K562 (cell line): Measurements from ENCODE around the gene PAX5. TPM values are rescaled to one million over a fixed set of nuclear protein-coding genes. Genes with fewer than 3 reads are reported as not detected.

Source experiments
- ATAC-seq: fragments of 200-7000 bp; cut with Tn5 transposase; 3 replicates; pipeline ENCODE4 v1.9.1; 2020; ENCODE audit warnings: moderate library complexity
- BruUV-seq: library from RNA; stranded (reverse); fragments of 400-500 nt; replicated peaks from 2 replicates; lab custom pipeline; 2021; lab: Mats Ljungman, UMichigan
- CTCF ChIA-PET: fragments of 300-600 bp; formaldehyde crosslinking; extraction: SDS; loops from one replicate; lab custom pipeline; 2021; ENCODE audit warnings: low intra/inter-chr PET ratio; lab: Yijun Ruan, JAX
- POLR2A ChIA-PET: fragments of 300-600, 350-650 bp; sonication (Branson Sonifier 250); formaldehyde crosslinking; extraction: SDS; loops from one replicate; lab custom pipeline; 2021; ENCODE audit warnings: antibody characterized with exemption, inconsistent platforms; lab: Yijun Ruan, JAX
- DNase-seq, 4 experiments: peaks; one replicate each; pipeline versions ENCODE4 v3.0.0 to v3.0.0-alpha.2; 2011 to 2018; ENCODE audit warnings: low spot score in 3 of 4, mixed read lengths in 3 of 4; ENCODE audit errors: extremely low read depth in 1 of 4
- FAIRE-seq: peaks from 2 replicates; lab custom pipeline; 2011; peaks lifted over from hg19 to GRCh38; lab: Jason Lieb, UNC
- H2AFZ ChIP-seq: 2 replicates; pipeline ENCODE4 v1.6.0; 2011; ENCODE audit warnings: low read depth, low read length, control low read depth, inconsistent platforms
- H3K27ac ChIP-seq: fragments of 200-600 bp; 3 replicates; pipeline ENCODE4 v1.8.0; 2011; ENCODE audit warnings: low read depth, mild to moderate bottlenecking, control low read depth, inconsistent platforms, low read length, moderate library complexity, mixed read lengths; ENCODE audit errors: extremely low read depth
- H3K27me3 ChIP-seq, 2 experiments: fragments of 300-600 bp in 1 of 2; 2 replicates in 1 of 2; 3 replicates in 1 of 2; pipeline versions ENCODE4 v1.6.0 to v1.8.0; 2011; ENCODE audit warnings: inconsistent platforms in 2 of 2, low read length in 2 of 2, mild to moderate bottlenecking in 1 of 2, mixed read lengths in 1 of 2, moderate library complexity in 1 of 2; ENCODE audit not compliant: control insufficient read depth in 2 of 2, insufficient read depth in 2 of 2
- H3K36me3 ChIP-seq: fragments of 300-600 bp; 3 replicates; pipeline ENCODE4 v1.8.0; 2011; ENCODE audit warnings: mild to moderate bottlenecking, low read length, inconsistent platforms; ENCODE audit not compliant: control insufficient read depth, insufficient read depth
- H3K4me1 ChIP-seq, 2 experiments: fragments of 200-600 bp in 1 of 2; replicated peaks in 1 of 2; 2 replicates in 1 of 2; 3 replicates in 1 of 2; pipeline versions ENCODE4 v1.5.1 to v1.8.0; 2011; ENCODE audit warnings: inconsistent platforms in 2 of 2, low read length in 2 of 2, mild to moderate bottlenecking in 1 of 2, mixed read lengths in 1 of 2, moderate library complexity in 1 of 2; ENCODE audit not compliant: control insufficient read depth in 2 of 2, insufficient read depth in 2 of 2
- H3K4me2 ChIP-seq: 2 replicates; pipeline ENCODE4 v1.6.1; 2011; ENCODE audit warnings: low read length, control low read depth, inconsistent platforms, mixed read lengths; ENCODE audit not compliant: insufficient read depth
- H3K4me3 ChIP-seq: fragments of 200-600 bp; sonication (generic), shearing (Covaris generic); 2 replicates; pipeline ENCODE4 v1.5.1; 2016; ENCODE audit warnings: control low read depth, inconsistent platforms
- H3K79me2 ChIP-seq: fragments of 200-600 bp; 3 replicates; pipeline ENCODE4 v1.8.0; 2011; ENCODE audit warnings: low read length, inconsistent platforms; ENCODE audit not compliant: control insufficient read depth, insufficient read depth
- H3K9ac ChIP-seq, 2 experiments: 2 replicates each; pipeline versions ENCODE4 v1.6.0 to v1.6.1; 2011; ENCODE audit warnings: low read depth in 2 of 2, low read length in 2 of 2, control low read depth in 1 of 2, inconsistent platforms in 1 of 2, mild to moderate bottlenecking in 1 of 2, mixed read lengths in 1 of 2; ENCODE audit not compliant: insufficient read depth in 1 of 2
- H3K9me1 ChIP-seq: one replicate; pipeline ENCODE4 v1.6.0; 2011; ENCODE audit warnings: inconsistent platforms, mild to moderate bottlenecking, low read length, moderate library complexity; ENCODE audit not compliant: control insufficient read depth, insufficient read depth
- H3K9me3 ChIP-seq: replicated peaks from 2 replicates; pipeline ENCODE4 v1.5.1; 2011; ENCODE audit warnings: low read depth, low read length, inconsistent platforms; ENCODE audit not compliant: control insufficient read depth, insufficient read depth
- H4K20me1 ChIP-seq: replicated peaks from 2 replicates; pipeline ENCODE4 v1.6.1; 2011; ENCODE audit warnings: low read length, inconsistent platforms, mixed read lengths; ENCODE audit not compliant: control insufficient read depth, insufficient read depth
- BMI1 ChIP-seq: fragments of 150-350 bp; IDR thresholded peaks from 2 replicates; pipeline ENCODE4 v1.6.1; 2014; ENCODE audit warnings: low read length
- CEBPB ChIP-seq: fragments of 450-650 bp; IDR thresholded peaks from 2 replicates; pipeline ENCODE4 v1.6.1; 2016; ENCODE audit warnings: missing genetic modification characterization, missing compliant biosample characterization
- EP400 ChIP-seq: fragments of 450-650 bp; IDR thresholded peaks from 2 replicates; pipeline ENCODE4 v1.6.1; 2017; ENCODE audit warnings: antibody characterized with exemption, mild to moderate bottlenecking, moderate library complexity
- TOE1 ChIP-seq, 2 experiments: fragments of 450-650 bp in 1 of 2; sonication (generic) in 1 of 2; formaldehyde crosslinking in 1 of 2; IDR thresholded peaks; 2 replicates each; pipeline versions ENCODE4 v1.7.1 to v1.8.0; 2016 to 2022; ENCODE audit warnings: borderline replicate concordance in 2 of 2, mild to moderate bottlenecking in 2 of 2, antibody characterized with exemption in 1 of 2, inconsistent platforms in 1 of 2, low read depth in 1 of 2, missing genetic modification reagents in 1 of 2, moderate library complexity in 1 of 2
- WGBS: fragments of 100-300 bp; shearing (Covaris generic); methylation state at CpG from one replicate; pipeline ENCODE4 v1.1.6; 2016; ENCODE audit warnings: low coverage, mixed read lengths; ENCODE audit not compliant: insufficient coverage; ENCODE audit errors: missing lambda C conversion rate; 5-methylcytosine and 5-hydroxymethylcytosine counted together
- in situ Hi-C: fragments of 300-500 bp; cut with MboI; formaldehyde crosslinking; loops from 4 replicates; pipeline ENCODE4 v1.15.0; 2018; ENCODE audit warnings: inconsistent platforms, mixed read lengths
- intact Hi-C: fragments of 100-400 bp; cut with micrococcal nuclease; formaldehyde crosslinking; loops from 2 replicates; pipeline ENCODE4 v1.14.2; 2022
- polyA plus RNA-seq, 8 experiments: library from polyadenylated mRNA; depleted of rRNA in 4 of 8; stranded (reverse) in 5 of 8; unstranded in 3 of 8; fragments of >200 nt; fragmentation: Nextera tagmentation in 2 of 8; fragmentation: Illumina TruSeq in 1 of 8; extraction: Ambion mirVana in 2 of 8; extraction: Trizol in 1 of 8; gene quantifications; 2 replicates each; pipeline versions ENCODE4 v1.2.1 to v1.2.3, GENCODE V29; 2011 to 2014; ENCODE audit warnings: inconsistent platforms in 1 of 8, missing spikeins in 1 of 8
- total RNA-seq, 7 experiments: library from RNA; depleted of rRNA in 6 of 7; stranded (reverse); fragments of >200 nt in 6 of 7; fragmentation: Illumina TruSeq in 2 of 7; extraction: Trizol in 2 of 7; gene quantifications; 2 replicates each; pipeline versions ENCODE4 v1.2.1 to v1.2.3, GENCODE V29; 2011 to 2021; ENCODE audit warnings: low replicate concordance in 1 of 7
- TF ChIP-seq, protein P1 (sequence below): fragments of 150-350 bp; IDR thresholded peaks from 2 replicates; pipeline ENCODE4 v1.6.1; 2014; ENCODE audit warnings: low read depth, mild to moderate bottlenecking, low read length, borderline replicate concordance

Gene PAX5
- total and polyA plus RNA-seq, 9 of the 15 experiments (the other 6 are each of a cell fraction or from before 2014, with no cell fraction given), result 0.03 to 0.09 TPM; not detected in 7

DNA sequence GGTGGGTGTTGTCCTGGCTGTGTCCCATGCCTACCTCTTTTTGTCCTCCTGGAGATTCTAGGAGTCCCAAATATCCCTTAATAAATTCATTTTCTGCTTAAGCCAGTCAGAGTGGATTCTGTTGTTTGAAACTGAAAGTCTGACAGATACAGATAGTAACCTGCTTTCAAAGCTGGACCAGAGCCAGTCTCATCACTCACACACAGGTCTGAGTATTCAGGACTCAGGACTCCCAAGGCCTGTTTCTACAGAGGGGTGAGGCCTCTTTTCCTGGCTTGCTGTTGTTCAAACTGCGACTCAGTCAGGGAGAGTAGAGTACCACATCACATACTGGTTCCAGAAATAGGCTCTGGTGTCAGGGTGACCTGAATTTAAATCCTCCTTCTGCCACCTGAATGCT lies 190.1 kb downstream of the PAX5 start:
- TF ChIP-seq BMI1 (no peak), TOE1 (IDR thresholded peaks at IDR 0.05; ENCODE audit: borderline replicate concordance) (no peak), TOE1 (CRISPR knock-in tag; IDR thresholded peaks at IDR 0.05; ENCODE audit: borderline replicate concordance, low read depth) (no peak), CEBPB (tag) (no peak), EP400 (no peak)
- TF ChIP-seq, protein P1, sequence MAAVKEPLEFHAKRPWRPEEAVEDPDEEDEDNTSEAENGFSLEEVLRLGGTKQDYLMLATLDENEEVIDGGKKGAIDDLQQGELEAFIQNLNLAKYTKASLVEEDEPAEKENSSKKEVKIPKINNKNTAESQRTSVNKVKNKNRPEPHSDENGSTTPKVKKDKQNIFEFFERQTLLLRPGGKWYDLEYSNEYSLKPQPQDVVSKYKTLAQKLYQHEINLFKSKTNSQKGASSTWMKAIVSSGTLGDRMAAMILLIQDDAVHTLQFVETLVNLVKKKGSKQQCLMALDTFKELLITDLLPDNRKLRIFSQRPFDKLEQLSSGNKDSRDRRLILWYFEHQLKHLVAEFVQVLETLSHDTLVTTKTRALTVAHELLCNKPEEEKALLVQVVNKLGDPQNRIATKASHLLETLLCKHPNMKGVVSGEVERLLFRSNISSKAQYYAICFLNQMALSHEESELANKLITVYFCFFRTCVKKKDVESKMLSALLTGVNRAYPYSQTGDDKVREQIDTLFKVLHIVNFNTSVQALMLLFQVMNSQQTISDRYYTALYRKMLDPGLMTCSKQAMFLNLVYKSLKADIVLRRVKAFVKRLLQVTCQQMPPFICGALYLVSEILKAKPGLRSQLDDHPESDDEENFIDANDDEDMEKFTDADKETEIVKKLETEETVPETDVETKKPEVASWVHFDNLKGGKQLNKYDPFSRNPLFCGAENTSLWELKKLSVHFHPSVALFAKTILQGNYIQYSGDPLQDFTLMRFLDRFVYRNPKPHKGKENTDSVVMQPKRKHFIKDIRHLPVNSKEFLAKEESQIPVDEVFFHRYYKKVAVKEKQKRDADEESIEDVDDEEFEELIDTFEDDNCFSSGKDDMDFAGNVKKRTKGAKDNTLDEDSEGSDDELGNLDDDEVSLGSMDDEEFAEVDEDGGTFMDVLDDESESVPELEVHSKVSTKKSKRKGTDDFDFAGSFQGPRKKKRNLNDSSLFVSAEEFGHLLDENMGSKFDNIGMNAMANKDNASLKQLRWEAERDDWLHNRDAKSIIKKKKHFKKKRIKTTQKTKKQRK, result no peak
- intact Hi-C loops (no loop called here), in situ Hi-C loops (no loop called here)
- Histone ChIP-seq H4K20me1 (no peaks in the 10 kb centered on the region), H3K9ac (no peak overlapping the region), H3K9me1 (no peaks in the 10 kb centered on the region), H3K79me2 (no peaks in the 10 kb centered on the region), H2AFZ (no peak overlapping the region), H3K4me1 (no peaks in the 10 kb centered on the region), H3K9me3 (no peaks in the 10 kb centered on the region), H3K27me3 (peaks cover 0 to 39% of the 10 kb centered on the region in 2 experiments; a peak in 2 of 5 replicates), H3K36me3 (no peaks in the 10 kb centered on the region), H3K4me2 (no peak overlapping the region), H3K4me3 (no peak overlapping the region), H3K27ac (no peak overlapping the region)
- no TSS peak for BruUV-seq
- FAIRE-seq (no peak), ATAC-seq (no peak), DNase-seq (no peak)
- CTCF ChIA-PET, result no interaction called here
- POLR2A ChIA-PET, result interaction anchor here (0.6 kb wide), 1 partner anchor 396 kb away, joined by 4 read pairs; no protein-coding TSS in a partner anchor
- 0% methylated on average over 1 of the region's 1 CpG for whole genome bisulfite sequencing
